Neural cell (in vitro differentiated cells): Measurements from ENCODE around the gene FOXK2.

Experiments used
- CTCF ChIP-seq: fragments of 450-650 bp; IDR thresholded peaks from 2 replicates; pipeline ENCODE4 v1.5.1; 2014; ENCODE audit warnings: antibody characterized with exemption, mild to moderate bottlenecking, moderate library complexity; ENCODE audit not compliant: poor library complexity, severe bottlenecking
- EP300 ChIP-seq: fragments of 450-650 bp; conservative IDR thresholded peaks from 2 replicates; pipeline ENCODE4 v1.6.1; 2014; ENCODE audit warnings: antibody characterized with exemption, mild to moderate bottlenecking, moderate library complexity; ENCODE audit not compliant: poor library complexity, severe bottlenecking
- POLR2AphosphoS5 ChIP-seq: IDR thresholded peaks from 2 replicates; pipeline ENCODE4 v1.6.1; 2012
- RAD21 ChIP-seq: fragments of 450-650 bp; conservative IDR thresholded peaks from 2 replicates; pipeline ENCODE4 v1.6.1; 2014; ENCODE audit warnings: antibody characterized with exemption, mild to moderate bottlenecking, moderate library complexity

GRCh38 chr17:82609655-82610054 lies 90.1 kb downstream of the FOXK2 start:
- TF ChIP-seq RAD21 = no peak
- TF ChIP-seq CTCF = no peak
- TF ChIP-seq POLR2AphosphoS5 = no peak
- no peak for TF ChIP-seq EP300
